Measurements from ENCODE around the gene PRAC1.

Gene PRAC1

GRCh38 chr17:48724251-48725003 is 2.1 kb upstream of the PRAC1 start:
- Histone ChIP-seq H3K4me3 (ENCODE audit: low read depth, low read length) (no peak overlapping the region), H3K4me2 (ENCODE audit: low read length) (no peak overlapping the region), H3K27me3 (ENCODE audit: control insufficient read depth, insufficient read depth, low read length) (peaks cover 53% of the 10 kb centered on the region), H3K9me3 (ENCODE audit: control insufficient read depth, low read length) (no peaks in the 10 kb centered on the region), H3K36me3 (ENCODE audit: control insufficient read depth, insufficient read depth, low read length) (no peaks in the 10 kb centered on the region), H3K79me2 (no peaks in the 10 kb centered on the region), H3K4me1 (no peaks in the 10 kb centered on the region), H2AFZ (no peak overlapping the region), H3K9ac (no peak overlapping the region), H3K27ac (no peak overlapping the region)
- peak; percentile 55 for TF ChIP-seq CTCF (IDR thresholded peaks at IDR 0.05)

- no peaks in the 10 kb centered on the region for H3K4me1 ChIP-seq
- no peaks in the 10 kb centered on the region for H3K9me3 ChIP-seq (ENCODE audit: control insufficient read depth, low read length)
- no peak overlapping the region for H3K4me3 ChIP-seq (ENCODE audit: low read depth, low read length)
- TF ChIP-seq CTCF (IDR thresholded peaks at IDR 0.05) = no peak
- no peak overlapping the region for H3K9ac ChIP-seq
- H3K27me3 ChIP-seq (ENCODE audit: control insufficient read depth, insufficient read depth, low read length) = peaks cover 55% of the 10 kb centered on the region
- no peak overlapping the region for H3K4me2 ChIP-seq (ENCODE audit: low read length)
- H3K27ac ChIP-seq = no peak overlapping the region
- H2AFZ ChIP-seq = no peak overlapping the region
- H3K36me3 ChIP-seq (ENCODE audit: control insufficient read depth, insufficient read depth, low read length) = no peaks in the 10 kb centered on the region
- no peaks in the 10 kb centered on the region for H3K79me2 ChIP-seq
These were observed 1.3 kb upstream of the PRAC1 start for GRCh38 chr17:48723423-48724250.

GRCh38 chr17:48722915-48723422 is 651 bp upstream of the PRAC1 start, which contains the start of gene PRAC2:
Gene PRAC2, plus strand, starts transcription at chr17:48723185. Its CDS starts 1,226 bp downstream, at chr17:48724411.
- Histone ChIP-seq H3K36me3 (ENCODE audit: control insufficient read depth, insufficient read depth, low read length) (no peaks in the 10 kb centered on the region), H3K27ac (no peak within 1 kb of the TSS), H3K9me3 (ENCODE audit: control insufficient read depth, low read length) (no peaks in the 10 kb centered on the region), H3K79me2 (no peaks in the 10 kb centered on the region), H3K4me3 (ENCODE audit: low read depth, low read length) (no peak within 1 kb of the TSS), H3K27me3 (ENCODE audit: control insufficient read depth, insufficient read depth, low read length) (peaks cover 51% of the 10 kb centered on the region), H2AFZ (no peak within 1 kb of the TSS), H3K9ac (no peak within 1 kb of the TSS), H3K4me1 (no peaks in the 10 kb centered on the region), H3K4me2 (ENCODE audit: low read length) (no peak within 1 kb of the TSS)
- TF ChIP-seq CTCF (IDR thresholded peaks at IDR 0.05) = no peak

GRCh38 chr17:48721009-48721402 is 1.3 kb downstream of the PRAC1 start:
- no peaks in the 10 kb centered on the region for H3K79me2 ChIP-seq
- H3K9ac ChIP-seq = no peak overlapping the region
- H3K27me3 ChIP-seq (ENCODE audit: control insufficient read depth, insufficient read depth, low read length) = peaks cover 38% of the 10 kb centered on the region
- H3K36me3 ChIP-seq (ENCODE audit: control insufficient read depth, insufficient read depth, low read length) = no peaks in the 10 kb centered on the region
- TF ChIP-seq CTCF (IDR thresholded peaks at IDR 0.05) = no peak
- no peak overlapping the region for H3K4me2 ChIP-seq (ENCODE audit: low read length)
- H3K9me3 ChIP-seq (ENCODE audit: control insufficient read depth, low read length) = no peaks in the 10 kb centered on the region
- no peak overlapping the region for H2AFZ ChIP-seq
- no peaks in the 10 kb centered on the region for H3K4me1 ChIP-seq
- H3K27ac ChIP-seq = no peak overlapping the region
- no peak overlapping the region for H3K4me3 ChIP-seq (ENCODE audit: low read depth, low read length)
